A673 (cell line): ENCODE measurements around the gene CD276.

Source experiments
- CTCF ChIP-seq: fragments of 300-800, 200-600 bp; sonication (generic); conservative IDR thresholded peaks from 2 replicates; pipeline ENCODE4 v1.5.1; 2017; ENCODE audit warnings: low read depth, mild to moderate bottlenecking, antibody characterized with exemption, low read length, moderate library complexity, mixed read lengths
- EZH2 ChIP-seq: fragments of 200-600 bp; sonication (generic); IDR thresholded peaks from 2 replicates; pipeline ENCODE4 v1.6.1; 2017; ENCODE audit warnings: borderline replicate concordance, low read depth, mild to moderate bottlenecking, mixed read lengths, antibody characterized with exemption, low read length; ENCODE audit not compliant: poor library complexity, severe bottlenecking

DNA sequence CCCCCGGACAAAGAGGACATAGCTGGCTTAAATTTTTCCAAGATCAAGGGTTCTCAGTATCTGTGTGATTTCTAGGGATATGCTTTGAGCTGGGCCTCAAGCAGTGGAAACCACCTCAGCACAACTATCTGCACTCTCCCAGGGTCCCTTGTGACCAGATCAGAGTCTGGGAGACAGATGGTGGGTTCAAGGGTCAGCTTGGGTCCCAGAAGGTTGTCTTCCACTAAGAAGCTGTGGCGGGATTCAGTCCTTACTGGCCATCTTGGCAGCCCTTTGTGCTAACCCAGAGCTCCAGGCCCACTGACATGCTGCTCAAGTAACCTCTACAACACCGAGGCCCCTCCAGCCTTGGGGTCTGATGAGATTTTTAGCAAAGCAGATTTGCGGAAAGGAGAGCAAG is 66.3 kb downstream of the CD276 start:
- TF ChIP-seq CTCF: no peak
- no peak for TF ChIP-seq EZH2
